GM18526 (cell line): ENCODE data around the gene DDX41.
A peak's percentile ranks its signal among the peaks of the same experiment; 100 is the strongest.

ENCODE experiments used
- POLR2A ChIP-seq: IDR thresholded peaks from 3 replicates; pipeline ENCODE4 v1.6.1; 2011; ENCODE audit not compliant: insufficient read length; ENCODE audit errors: extremely low read depth

DDX41 gene

DNA sequence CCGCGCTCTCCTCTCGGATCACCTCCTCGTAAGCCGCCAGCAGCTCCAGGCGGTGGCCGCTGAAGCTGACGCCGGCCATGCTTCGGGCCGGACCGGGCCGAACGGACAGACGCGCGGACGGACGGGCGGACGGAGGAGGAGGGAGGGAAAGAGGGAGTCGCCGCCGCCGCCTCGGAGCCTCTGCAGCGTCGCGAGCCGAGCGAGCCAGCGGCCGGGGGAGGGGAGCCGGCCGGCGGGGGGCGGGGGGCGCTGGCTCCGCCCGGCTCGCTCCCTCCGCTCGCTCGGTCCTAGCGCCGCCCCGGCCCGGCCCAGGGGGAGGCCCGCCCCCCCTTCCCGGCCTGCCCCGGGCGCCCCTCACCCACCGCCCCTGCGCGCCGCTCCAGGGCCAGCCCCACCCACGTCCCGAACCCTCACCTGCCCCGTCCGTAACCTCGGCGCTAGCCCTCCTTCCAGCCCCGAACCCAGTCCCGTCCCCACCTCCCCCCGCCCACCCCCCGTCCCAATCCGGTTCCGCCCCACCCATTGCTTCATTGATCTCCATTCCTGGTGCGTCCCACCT is 43.2 kb downstream of the DDX41 start, which contains the start of gene DBN1:
DBN1 (minus strand) TSS at position 192 of the 559 bp plus-strand sequence; CDS start at position 79, 113 bp downstream.
- TF ChIP-seq POLR2A: peak; percentile 5

DNA sequence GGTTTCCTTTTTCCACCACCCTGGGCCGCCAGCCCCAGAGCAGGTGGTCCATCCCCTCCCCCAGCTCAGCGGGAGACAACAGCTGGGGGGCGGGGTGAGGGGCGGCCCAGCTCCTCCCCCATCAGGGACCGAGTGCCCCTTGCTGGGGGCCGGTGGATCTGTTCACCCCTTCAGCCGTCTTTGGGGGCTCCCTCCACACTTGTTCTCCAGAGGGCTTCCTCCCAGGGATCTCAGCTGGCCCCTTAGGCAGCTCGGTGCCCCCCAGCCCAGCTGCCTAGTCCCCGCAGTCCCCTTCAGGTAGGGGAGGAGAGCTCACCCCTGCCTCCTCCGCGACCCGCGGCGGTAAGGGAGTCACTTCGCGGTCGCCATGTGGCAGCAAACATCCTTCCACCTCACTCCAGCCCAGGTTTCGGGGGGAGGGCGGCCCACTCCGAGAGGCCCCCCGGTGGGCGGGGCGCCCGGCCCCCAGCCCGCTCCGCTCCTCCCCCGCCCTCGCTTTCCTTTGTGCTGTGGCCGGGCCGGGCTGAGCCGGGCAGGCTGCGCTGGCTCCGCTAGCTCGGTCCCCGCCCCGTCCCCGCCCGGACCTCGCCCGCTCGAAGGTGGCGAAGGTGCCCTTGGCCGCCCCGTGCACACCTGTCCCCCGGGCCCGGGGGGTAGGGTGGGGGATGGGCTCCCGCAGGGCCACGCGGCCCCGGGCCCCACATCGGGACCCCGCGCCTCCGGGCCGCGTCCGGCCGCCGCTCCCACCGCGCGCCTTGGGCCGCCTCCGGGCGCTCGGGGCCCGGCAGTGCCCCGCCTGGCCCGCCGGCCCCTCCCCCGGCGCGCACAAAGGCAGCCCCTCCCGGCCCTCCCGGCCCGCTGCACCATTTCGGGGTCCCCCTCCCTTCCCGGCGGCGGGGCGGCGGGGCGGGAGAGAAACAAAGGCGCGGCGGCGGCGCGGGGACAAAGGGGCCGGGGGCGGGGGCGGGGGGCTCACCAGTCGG is 44.0 kb downstream of the DDX41 start:
- peak; percentile 50 for TF ChIP-seq POLR2A

DNA sequence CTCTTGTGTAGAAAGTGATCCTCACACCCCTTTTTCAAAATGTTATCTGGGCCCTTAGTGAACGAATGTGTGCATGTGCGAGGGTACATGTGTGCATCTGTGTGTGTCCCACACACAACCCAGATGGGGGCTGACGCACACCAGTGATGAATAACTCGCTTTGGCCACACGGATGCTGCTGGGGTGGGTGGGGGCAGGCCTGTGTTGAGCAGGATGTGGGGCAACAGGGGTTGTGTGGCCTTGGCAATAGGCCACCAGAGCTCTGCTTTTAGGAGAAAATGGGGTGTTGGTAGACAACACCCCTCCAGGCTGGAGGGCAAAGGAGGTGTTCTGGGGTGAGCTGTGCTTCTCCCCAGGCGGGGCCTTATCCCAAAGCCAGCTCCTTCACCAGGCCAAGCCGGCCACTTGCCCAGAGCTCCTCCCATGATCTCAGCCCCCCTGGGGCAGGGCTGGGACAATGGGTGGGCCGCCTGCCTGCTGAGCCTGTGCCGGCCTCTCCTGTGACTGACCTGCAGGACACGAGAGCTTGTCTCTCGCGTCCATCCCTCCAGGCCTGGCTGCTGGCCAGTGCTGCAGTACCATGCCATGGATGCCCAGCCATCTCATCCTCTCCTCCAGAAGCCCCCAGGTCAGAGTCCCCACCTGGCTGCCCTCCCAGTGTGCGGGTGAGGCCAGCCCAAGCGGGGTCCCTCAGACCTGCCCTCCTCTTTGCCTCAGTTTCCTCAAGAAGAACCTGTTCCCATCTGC is 45.0 kb downstream of the DDX41 start:
- TF ChIP-seq POLR2A: no peak

DNA sequence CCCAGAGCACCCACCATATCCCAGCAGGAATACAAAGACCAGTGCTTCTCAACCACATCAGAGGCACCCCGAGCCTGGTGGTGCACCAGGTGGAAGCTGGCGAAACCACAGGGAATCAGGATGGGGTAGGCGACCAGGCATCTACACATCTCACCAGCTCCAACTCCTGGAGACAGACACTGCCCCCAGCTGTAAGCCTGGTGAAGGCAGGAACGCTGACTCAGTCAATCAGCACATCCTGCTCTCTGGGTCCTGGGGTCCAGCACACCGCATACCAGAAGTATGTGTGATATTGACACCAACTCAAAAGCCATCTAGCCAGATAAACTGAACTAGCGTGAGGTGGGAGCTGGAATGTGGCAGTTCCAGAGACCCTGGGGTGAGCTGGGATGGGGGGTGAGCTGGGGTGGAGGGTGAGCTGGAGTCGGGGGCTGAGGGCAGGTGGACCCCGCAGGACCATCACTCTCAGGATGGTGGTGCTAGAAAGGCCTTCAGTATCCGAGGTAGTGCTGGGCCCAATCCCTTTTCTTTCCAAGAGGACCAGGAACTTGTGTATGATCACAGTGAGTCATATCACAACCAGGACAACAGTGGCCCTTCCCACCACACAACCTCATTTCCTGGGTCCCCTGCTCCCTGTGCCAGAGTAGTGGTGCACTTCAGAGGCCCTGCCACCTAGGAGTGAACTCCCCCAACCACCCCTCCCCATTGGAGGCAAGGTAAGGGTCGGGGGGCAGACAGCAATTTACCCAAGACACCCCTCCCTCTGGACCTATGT is 45.8 kb downstream of the DDX41 start:
- TF ChIP-seq POLR2A: no peak

DNA sequence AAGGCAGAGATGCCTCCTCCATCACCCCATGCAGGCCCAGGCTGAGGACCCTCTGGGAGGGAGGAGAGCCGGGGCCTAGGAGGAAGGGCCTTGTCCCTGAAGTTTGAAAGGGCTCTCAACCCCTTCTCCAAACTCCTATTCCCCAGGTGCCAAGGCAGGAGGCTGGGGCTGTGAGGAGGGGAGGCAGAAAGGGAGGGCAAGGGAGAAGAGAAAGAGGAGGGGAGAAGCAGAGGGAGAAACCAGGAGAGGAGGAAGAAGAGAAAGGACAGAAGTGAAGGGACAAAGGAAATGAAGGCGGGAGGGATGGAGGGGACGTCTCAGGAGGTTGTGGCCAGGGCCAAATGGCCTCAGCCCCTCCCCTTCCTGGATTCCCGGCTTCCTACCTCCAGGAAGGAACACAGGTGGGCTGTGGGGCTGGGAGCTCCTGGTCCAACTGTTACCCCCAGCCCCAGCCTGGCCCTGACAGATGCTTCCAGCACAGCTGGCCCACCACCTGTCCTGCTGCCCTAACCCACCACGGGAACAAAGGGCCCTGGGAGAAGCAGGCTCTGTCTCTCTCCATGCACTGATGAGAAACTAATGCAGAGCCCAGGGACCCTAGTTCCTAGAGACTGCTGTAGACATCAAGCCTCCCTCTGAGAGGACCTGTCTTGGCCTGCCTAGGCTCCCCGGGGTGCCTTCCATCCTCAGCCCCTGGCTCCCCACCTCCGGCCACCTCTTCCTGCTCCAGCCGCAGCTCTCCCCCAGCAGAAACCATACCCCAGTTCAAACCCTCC is 46.8 kb downstream of the DDX41 start:
- TF ChIP-seq POLR2A: no peak

DNA sequence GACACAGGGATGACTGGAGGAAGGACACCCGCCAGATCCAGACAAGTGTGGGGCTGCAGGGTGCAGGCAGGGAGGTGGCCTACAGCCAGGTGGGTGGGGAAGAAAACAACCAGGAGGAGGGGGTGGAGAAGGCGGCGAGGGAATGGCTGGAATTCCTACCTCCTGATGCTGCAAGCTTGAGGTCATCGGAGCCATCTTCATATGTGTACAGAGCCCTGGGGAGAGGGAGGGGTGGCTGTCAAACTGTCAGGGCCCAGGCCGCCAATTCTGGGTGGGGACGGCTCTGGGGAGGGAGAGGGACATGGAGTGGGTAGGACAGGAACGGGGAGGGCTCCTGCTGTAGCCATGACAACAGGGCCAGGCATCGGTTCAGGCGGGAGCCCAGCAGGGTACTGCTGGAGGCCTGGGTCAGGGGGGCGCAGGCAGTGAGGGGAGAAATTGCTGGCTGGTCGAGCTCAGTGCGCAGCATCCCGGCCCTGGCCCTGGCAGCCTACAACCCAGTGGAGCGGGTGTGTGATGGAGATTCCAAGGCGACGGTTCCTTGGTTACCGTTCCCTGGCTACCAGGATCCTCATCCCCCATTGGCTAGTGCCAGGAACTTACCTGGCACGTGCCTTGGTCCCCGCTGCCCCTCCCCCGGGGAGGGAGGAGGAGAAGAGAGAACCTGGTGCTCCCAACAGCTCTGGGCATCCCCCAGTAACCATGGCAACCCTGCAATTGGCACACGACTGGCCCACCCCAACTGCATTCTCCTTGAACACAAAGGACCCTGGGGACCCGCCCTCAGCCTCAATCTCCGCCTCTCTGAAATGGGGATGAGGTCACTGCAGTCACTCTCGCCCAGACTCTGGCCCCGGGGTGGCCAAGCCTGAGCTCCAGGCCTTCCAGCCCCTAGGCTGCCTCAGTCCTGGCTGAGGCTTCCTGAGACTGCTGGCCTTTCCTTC is 47.8 kb downstream of the DDX41 start:
- TF ChIP-seq POLR2A: no peak

DNA sequence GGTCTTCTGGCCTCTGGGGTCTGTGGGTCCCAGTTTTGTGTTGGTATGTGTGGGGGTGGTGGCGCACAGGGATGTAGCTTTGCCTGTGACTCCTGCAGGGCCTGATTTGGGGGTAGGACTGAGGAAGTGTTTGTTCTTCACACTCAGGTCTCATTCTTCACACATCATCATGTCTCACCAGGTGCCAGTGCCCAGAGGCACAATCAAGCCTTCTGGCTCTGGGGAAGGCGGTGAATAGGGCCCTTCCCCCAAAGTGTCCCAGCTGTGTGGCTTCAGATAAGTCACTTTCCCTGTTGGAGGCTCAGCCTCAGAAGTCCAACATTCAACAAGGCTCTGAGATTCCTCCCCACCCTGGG is 48.5 kb downstream of the DDX41 start:
- TF ChIP-seq POLR2A: no peak

DNA sequence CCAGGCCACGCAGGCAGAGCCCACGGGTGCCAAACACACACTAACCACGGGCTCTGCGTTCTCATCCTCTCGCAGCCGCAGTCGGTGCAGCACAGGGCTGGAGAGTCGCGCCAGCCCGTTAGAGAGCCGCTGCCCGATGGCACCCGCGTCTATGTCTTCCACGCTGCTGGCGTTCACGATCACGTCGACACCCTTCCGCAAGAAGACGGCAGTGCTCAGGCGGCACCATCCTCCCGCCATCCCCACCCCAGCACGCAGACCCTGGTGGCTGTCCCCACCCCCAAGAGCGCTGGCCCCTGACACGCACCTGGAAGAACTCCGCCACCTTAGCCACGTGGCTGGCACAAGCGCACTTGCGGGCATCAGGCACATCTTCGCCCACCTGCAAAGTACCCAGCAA is 49.3 kb downstream of the DDX41 start:
- TF ChIP-seq POLR2A: no peak

DNA sequence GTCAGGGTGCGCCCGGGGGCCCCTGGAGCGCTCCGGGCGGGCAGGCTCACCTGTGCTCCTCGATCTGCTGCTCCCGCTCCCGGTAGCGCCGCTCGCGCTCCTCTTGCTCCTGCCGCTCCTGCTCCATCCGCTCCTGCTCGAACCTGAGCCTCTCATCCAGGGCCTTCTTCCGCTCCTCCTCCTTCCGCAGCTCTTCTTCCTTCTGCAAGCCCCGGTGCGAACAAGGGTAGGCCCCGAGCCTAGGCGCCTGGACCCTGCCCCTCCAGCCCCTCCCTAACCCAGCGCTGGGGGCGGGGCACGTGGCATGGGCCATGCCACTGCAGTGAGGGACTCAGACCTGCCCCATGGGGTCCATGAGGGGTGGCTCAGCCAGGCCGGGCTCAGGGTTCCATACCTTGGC is 49.9 kb downstream of the DDX41 start:
- TF ChIP-seq POLR2A: no peak

DNA sequence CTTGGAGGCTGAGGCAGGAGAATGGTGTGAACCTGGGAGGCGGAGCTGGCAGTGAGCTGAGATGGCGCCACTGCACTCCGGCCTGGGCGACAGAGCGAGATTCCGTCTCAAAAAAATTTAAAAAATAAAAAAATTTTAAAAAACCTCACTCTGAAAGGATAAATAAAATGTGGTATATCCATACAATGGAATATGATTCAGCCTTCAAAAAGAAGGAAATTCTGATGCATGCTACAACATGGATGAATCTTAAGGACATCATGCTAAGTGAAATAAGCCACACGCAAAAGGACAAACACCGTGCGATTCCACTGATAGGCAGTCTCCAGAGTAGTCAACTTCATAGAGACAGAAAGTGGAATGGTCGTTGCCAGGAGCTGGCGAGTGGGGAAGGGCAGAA is 51.7 kb downstream of the DDX41 start:
- no peak for TF ChIP-seq POLR2A

DNA sequence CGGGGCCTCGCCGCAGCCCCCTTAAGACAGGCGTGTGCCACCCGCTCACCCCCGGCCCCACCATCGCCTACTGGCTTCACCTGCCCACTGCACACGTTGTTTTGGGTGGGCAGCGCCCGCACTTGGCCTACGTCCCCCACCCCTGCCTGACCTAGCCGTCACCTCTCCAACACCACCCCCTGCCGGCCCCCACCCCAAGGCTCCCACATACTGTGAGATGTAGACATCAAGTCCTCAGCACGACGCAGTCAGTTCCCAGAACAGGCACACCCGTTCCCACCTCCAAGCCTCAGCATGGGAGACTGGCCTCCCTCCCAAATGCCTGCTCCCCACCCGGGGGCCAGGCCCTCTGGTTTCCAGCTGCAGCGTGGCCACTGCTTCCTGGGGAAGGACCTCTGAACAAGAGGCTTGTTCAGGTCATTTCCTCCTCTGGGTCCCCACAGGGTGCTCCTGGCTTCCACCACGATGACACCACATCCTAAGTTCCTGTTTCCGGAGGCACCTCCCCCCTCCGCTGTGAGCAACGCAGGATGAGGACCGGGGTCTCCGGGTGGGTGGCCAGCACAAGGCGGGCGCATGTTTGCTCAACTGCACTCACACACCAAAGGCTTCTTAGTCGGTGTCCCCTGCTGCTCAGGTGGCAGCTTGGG is 54.6 kb downstream of the DDX41 start:
- no peak for TF ChIP-seq POLR2A
